GM18499 (cell line): Measurements from ENCODE around the gene ALDH4A1.

ENCODE experiments used
- ATAC-seq: cut with Tn5 transposase; IDR thresholded peaks from one replicate; pipeline ENCODE4 v1.9.1; 2021; ENCODE audit warnings: moderate number of reproducible peaks; ENCODE audit not compliant: insufficient read depth, unreplicated experiment

ALDH4A1 gene

DNA sequence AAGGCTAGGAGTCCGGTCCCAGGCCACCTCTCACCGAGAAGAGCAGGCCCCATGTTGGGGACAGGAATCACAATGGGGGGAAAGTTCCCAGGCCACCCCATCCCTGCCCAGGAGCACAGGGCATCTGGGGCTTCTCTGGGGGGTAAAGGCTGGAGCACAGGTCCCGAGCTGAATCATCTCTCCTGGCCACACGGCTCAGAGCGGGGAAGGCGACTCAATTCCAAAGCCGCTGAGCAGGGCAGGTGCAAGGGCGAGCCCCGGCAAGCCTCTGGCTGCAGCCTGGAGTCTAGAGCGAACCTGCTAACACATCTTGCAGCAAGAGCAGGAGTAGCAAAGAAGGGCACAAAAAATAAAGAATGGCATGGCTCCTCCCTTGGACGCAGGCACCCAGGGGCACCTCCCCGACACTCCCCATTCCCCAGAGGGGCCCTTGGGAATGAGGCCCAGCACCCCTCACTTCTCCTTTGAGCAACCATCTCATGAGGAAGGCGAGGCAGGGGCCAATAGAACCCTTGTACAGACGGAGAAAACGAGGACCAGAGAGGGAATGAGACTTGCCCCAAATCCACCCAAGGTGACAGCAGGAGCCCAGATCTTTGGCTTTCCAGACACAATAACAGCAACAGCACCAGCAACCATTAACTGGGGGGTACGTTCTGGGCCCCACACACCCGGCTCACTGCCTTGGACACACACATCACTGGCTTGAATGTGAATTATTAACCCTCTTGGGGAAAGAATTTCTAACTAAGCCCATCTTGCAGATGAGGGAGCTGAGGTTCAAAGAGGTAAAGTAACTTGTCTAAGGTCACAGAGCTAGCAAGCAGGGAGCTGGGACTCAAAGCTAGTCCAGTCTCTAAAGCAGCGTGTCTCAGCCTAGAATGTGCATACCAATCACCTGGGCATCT lies 20.7 kb upstream of the ALDH4A1 start:
- ATAC-seq = no peak

DNA sequence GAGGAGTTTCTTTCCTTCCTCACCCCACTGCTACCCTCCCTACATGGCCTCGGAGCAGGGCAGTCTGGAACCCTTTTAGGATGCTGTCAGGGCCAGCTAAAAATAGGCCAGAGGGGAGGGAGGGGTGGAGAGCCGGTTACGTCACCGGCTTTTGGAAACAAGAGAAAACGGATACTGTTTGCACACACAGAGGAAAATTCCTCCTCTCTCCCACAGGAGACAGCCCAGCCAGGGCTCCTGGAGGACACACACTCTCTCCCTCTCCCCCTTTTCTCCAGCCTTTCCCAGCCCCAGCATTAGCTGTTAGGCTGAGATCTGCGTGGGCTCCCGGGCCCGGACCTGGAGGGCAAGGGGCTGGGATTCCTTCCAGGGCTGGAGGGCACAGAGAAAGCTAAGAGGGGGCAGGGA lies 20.0 kb upstream of the ALDH4A1 start:
- no peak for ATAC-seq

DNA sequence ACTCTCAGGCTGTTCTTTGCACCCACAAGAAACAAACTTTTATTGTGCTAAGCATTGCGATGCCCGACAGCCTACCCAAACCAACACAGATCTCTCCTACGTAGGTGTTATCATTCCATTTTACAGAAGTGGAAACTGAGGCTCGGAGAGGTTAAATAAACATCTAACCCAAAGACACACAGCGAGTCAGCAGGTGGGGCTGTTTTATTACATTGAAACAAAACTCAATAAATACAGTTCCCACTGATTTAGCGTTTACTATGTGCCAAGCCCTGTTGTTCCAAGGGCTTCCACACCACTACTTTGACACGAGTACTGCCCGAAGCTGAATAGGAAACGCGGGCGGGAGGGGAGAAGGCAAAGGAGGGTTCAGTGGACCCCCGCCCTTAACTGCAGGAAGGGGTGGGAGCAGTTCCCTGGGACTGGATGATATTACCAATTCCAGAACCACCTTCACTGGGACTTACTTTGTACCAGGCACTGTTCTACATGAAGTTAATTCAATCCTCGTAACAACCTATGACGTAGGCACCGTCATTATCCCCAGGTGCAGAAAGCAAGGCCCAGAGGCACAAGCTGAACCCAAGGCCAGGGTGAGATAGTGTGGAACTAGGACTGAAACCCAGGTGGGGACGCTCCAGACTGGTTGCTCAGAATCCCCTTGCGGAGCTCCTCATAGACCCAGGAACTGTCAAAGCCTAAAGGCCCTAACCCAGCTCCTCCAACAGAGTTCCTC lies 19.3 kb upstream of the ALDH4A1 start:
- no peak for ATAC-seq

DNA sequence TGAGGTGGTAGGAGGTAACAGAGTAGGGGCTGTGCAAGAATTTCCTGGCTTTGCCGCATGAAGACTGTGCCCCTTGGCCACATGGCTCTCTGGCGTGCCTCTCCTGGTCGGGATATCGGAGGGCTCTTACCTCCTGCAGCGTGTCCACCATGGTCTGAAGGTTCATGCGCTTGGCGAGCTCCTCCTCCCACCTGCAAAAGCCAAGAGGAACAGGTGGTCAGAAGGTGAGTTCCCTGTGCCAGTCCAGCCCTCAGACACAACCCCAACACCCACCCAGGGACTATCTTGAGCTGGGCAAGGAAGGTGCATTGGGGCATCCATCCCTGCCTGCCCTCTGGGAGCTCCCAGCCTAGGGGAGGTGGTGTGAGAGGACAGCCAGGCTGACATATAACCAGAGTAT lies 18.6 kb upstream of the ALDH4A1 start:
- ATAC-seq = no peak

DNA sequence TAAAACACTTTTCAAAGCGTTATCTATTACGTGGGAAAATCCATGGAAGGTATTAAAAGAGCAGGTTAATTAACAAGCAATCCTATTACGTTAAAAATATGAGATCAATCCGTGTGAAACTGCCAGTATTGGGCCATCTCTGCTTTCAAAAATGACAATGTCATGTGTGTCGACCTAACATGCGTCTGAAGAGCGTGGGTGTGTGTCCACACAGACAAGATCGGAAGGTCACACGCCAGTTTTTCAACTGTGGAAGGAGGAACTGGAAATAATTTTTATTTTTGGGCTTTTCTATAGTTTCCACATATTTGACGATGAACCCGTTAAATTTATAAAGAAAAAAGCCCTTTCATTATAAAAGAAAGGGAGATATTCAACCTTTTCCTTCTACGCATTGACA lies 17.6 kb upstream of the ALDH4A1 start:
- no peak for ATAC-seq

DNA sequence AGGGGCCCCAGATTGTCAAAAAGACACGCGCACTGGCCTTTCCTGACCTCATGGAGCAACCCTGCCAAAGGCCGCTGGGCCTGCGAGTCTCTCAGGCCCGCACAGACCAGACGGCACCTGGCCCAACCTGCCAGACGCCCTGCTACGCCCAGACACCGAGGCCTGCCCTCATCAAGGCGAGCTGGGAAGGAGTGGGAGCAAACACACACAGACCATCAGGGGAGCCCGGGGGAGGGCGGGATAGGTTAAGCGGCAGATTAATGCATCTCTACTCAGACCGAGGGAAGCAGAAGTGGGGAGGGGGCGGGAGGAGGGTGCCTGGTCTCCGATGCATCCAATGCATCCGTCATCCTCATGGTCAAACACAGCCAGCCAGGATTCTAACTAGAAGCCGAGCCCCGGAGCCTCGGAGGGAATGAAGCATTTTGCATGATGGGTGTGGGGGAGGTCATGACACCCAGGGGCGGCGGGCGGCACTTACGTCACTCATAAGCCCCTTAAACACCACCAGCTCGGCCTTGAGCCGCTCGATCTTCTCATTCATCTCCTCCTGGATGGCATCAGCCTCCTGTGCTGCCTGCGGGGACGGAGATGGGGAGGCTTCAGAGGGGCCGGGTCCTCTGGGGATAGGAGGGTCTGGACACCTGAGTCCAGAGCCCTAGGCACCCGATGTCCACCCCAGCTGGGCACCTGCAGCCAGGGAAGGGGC lies 17.0 kb upstream of the ALDH4A1 start:
- no peak for ATAC-seq

DNA sequence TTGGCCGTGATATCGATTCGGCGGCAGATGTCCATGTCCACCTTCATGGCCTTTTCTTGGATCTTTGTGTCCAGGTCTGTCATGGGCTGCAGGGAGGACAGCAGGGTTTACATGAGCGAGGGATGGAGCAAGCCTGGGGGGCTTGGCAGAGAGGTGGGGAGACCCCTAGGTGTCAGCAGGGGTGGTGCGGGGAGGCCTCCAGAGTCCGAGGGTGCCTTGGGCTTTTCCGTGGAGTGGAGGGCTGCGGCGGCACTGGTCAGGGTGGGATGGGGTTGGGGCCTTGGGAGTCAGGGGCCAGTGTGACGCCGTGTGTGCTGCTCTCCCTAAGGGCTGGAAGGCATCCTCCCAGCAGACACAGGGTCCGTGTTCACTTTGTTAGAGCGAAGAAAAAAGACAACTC lies 16.1 kb upstream of the ALDH4A1 start:
- ATAC-seq = no peak

DNA sequence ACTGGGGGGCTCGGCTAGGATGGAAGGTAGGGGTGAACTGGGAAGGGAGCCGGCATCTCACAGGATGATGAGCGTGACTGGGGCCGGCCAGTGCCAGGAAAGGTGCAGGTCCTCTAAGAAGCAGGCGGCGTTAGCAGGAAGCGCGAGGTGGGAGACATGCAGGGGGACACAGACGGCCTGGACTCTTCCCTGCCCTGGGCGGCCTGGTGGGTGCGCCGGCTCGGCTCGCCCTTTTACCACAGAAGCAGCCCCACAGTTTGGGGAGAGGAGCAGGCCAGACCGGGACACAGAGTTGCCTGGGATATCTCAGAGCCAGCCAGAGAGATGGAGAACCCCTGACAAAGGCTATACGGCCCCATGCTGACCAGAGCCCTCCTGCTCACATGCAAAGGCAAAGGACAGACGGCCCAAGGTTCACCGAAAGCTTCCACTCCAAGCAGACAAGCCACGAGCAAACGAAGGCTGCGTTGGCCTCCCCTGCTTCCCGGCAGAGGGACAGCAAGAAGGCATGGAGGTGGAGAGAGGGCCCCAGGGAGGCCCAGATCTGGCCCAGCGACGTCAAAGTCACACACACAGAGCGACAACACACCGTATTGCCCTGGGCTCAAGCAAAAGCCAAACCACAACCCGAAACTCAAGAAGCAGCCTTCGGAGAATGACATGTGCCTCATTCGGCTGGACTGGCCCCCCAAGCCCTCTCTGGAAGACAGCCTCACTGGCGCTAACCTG lies 14.9 kb upstream of the ALDH4A1 start:
- no peak for ATAC-seq

DNA sequence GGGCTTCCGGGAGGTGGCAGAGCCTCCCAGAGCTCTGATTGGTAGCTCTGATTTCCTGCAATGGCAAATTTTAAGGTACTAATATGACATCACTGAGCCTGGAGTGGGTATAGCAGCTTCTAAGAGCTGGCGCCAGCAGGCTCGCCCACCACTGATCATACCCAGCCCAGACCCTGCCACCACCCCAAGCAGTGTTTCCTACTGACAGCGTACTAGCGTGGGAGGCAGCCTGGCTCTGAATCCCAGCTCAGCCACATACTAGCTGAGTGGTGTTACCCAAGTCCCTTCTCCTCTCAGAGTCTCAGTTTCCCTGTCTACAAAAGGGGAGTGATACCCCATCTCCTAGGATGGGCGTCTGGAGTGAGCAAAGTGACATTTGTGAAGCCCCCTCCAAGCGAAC lies 13.0 kb upstream of the ALDH4A1 start:
- ATAC-seq = no peak

DNA sequence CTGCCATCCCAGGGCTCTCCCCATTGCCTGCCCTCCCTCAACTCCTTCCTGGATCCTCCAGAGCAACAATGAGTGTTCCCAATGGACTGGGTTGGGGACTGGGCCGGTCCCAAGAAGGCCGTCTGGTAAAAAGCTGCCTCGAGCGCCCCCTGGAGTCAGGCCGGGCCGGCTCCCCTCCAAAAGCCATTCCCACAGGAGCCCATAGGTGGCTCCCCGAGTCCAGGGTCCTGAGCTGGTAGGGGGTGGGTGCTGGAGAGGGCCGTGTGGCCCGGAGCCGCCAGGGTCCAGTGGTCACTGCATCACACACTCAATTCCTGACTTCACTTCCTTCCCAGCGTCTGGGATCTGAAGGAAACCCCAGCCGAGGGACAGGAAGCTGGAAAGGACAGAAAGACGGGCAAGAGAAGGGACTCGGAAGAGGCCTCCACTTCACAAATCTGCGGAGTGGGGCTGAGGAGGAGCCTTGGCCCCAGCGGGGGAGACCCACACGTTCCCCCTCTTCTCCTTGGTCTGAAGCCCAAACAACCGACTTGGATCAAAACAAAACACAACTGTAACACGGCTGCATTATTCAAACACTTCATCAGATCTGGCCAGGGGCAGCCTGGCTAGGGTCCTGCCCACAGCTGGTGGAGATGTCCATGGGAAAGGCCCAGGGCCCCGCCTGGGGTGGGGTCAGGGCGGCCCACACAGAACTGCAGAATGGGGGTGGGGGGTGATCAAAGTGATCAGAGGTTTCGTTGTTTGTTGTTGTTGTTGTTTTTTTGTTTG lies 10.9 kb upstream of the ALDH4A1 start:
- ATAC-seq = no peak

DNA sequence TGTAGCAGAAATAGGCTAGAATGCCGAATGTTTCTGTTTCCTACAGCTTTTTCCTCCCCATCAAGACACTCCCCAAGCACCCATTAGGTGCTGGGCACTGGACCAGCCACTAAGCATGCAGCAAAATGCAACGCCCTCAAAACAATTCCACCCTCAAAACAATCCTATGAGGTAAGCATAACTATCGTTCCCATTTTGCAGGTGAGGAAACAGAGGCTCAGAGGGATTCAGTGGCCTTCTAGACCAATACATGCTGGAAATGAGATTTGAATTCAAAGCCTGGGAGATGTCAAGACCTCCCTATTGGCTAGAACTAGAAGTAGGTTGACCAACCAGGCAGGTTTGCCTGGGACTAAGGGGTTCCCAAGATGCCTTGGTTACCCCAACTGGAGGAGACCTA lies 10.2 kb upstream of the ALDH4A1 start:
- no peak for ATAC-seq

DNA sequence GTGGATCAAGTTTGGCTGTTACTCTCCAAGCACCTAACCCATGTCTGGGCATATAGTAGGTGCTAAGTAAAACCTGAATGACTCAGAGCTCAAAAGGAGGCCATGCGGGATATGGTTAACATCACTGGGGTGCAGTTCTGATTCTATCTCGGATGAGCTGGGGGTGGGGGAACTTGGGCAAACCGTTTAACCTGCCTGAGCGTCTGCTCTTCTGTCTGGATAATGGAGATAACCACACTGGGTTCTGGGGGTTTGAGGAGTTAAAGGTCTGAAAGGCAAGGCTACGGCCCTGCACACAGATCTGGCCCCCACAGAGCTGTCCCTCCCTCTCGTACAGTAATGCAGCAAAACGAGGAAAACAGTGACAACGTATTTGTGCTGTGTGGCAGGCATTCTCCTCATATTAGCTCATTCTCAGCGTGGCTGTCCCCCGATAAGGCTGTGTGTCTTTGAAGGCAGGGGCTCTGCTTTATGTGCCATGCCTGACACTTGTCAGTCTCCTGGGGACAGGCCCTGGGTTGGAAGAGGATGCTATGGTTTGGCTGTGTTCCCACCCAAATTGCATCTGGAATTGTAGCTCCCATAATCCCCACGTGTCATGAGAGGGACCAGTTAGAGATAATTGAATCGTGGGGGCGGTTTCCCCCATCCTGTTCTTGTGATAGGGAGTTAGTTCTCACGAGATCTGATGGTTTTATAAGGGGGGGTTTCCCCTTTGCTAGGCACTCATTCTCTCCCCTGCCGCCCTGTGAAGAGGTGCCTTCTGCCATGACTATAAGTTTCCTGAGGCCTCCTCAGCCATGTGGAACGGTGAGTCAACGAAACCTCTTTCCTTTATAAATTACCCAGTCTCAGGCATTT lies 6.8 kb upstream of the ALDH4A1 start:
- no peak for ATAC-seq

DNA sequence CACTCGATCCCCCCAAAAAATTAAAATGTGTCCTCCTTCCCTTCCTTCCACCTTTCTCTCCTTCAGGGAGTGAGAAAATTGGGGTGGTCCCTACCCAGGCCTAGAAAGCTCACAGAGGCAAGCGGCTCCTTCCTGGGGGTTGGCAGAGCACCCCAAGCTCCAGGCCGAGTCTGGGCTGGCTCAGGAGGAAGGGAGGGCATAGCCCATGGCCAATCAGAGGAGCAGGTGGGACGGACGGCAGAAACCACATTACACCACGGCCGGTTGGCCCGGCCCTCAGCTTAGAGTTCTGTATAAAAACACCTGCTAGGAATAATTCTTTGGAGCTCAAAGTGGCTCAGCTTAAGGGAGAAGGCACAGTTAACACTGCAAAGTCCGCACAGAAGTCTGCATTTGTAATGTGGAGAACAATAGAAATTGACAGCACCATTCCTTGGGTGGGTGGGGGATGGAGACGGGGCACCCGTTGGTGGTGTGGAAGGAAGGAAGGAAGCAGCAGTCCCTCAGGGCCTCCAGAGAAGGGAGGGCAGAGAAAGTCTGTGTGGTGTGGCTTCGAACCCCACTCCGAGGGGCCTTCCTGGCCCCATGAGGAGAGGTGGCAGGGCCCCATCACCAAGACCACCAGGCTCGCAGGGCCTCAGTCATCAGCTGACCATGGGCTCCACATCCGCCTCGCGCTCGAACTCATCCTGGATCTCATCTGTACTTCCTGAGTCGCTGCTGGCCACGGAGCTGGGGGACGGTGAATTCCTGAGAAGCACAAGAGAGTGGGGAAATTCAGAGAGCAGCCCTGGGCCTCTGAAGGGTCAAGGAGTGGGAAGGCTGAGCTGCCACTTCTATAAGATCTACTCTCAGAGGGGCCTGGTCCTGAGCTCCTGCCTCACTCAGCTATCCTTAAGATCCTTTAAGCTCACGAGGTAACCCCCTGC lies 5.8 kb upstream of the ALDH4A1 start:
- ATAC-seq = no peak

DNA sequence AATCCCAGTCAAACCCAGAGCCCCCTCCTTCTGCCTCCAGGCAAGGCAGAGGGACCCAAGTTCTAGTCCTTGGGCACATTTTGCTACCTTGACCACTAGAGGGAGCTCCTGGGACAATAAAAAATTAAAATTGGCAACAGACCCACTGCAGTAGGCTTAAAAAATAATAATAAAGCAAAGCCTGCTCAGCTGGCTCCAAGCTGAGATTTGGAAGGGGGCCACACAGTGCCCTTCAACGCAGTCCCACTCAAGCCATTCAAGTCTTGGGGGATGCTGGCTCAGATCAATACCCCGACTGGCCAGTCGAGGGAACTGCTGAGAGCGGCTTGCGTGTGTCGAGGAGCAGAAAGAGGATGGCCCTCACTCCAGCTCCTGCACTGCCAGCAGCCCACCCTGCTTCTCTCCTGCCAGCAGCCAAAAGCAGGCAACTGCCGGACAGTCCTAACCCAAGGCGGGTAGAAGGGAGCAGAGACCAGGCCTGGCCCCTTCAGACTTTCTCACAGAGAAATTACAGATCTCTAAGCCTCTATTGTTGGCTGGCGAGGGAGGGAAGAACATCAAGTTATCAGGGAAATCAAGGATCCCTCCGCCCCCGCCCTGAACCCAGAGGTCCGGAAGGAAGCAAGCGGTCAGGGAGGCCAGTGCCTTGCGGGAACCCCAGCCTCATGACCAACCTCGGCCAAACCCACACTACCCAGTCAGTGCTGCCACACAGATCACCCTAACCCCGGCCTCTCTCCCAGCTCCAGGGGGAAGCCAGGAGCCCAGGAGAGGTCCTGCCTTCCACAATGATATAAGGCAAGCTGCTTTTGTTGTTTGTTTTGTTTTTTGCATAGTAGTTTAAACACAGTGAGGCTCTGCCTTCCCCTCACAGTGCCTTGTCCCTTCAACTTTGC lies 4.9 kb upstream of the ALDH4A1 start:
- ATAC-seq = no peak

DNA sequence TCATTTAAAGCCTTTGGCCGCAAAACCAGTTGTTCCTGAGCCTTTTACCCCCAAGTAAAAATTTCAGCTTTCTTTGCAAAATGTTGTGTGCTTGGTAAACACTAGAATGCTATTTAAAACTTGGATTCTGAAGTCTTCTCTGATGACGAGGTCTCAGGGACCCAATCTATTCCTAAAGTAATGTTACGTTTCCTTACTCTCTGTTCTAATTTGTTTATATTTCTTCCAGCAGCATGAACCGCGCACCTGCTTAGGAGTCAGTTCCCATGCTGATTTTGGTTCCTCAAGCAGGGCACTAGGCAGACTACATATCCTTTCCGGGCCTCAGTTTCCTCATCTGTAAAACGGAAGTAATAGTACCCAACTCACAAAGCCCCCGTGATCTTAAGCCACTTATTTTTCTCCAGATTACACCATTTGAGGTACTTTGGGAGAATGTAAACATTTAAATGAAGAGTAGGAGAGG lies 969 bp upstream of the ALDH4A1 start:
- no peak for ATAC-seq

DNA sequence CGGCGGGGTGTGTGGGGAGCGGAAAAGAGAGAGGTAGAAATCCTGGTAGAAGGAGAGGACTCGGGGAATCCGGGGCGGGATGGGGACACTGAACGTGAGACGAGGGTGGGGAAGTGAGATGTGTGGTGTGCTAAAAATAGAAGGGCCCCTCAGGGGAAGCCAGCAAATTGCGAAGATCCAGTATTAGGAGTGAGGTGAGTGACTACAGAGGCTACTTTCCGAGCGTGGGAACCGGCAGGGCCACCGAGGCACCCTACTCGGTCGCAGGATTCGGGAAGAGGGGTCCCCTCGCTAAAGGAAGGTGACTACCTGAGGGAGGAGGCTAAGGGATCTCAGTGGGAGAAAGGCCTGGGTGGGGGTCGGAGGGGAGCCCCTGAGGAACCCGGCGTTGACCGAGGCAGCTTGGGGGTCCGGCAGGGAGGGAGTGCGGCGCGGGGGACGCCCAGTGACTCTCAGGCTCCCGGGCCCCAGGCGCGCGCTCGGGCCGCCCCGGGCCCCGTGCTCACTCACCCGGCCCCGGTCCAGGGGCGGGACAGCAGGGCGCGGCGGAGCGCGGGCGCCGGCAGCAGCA lies 318 bp downstream of the ALDH4A1 start:
- ATAC-seq = no peak
